HG02938 (cell line): ENCODE measurements around the gene BCL11A.

Source experiments
- ATAC-seq: cut with Tn5 transposase; IDR thresholded peaks from one replicate; pipeline ENCODE4 v1.9.1; 2021; ENCODE audit warnings: mild to moderate bottlenecking, moderate library complexity; ENCODE audit not compliant: unreplicated experiment

The BCL11A gene

DNA sequence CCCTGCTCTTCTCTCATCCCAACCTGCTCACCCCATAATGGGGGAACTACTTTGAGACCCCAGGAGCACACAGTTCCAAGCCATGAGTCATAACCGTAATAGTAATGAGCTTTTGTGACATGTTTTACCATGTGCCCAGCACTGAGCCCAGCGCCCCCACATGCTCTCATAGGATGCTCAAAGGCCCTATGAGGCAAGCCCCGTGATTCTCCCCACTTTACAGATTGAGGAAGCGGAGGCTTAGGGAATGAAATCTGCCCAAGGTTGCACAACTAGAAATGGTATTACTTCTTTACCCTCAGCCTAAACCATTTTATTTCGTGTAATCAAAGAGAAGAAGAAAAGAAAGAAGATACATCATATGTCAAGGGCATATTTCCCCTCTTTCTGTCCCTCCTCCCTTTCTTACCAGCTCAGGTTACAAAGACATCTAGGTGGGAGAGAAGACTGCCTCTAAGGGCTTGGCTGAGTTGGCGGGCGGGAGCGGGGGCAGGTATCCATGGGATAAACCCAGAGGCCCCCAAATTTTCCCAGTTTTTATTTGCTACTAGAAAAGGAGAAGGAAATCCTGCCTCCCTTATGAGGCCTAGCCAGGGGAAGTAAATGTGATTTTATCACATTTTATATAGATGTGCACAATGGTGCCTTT lies 24.2 kb downstream of the BCL11A start:
- ATAC-seq, result no peak

DNA sequence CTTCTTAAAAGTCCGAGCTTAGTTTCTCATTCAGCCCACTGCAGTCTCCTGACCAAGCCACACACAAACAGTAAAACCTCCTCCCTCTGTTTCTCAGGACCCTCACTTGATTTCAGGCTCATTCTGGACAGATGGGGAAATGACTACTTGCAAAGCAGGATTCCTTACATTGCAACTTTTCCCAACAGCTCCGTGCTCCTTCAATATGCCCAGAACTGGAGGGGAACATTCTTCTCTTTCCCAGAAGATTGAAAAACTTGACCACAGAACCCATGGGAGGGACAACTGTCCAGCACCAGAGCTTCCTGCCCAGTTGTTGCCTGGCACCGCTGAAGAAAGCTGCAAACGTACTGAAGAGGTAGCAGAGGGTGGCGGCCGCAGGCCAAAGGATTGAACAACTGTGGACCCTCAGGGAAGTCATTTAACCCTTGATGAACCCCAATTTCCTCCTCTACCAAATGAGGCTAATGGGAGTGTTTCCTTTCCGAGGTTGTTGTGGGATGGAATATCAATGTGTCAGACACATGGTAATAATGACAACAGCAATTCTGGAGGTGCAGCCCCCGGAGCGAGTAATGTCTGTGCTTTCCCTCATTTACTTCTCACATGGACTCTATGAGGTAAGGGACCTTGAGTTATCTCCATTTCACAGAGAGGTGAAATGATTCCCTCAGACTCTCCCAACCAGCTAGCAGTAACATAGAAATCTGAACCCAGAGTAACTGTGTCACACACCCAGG lies 25.0 kb downstream of the BCL11A start:
- no peak for ATAC-seq

DNA sequence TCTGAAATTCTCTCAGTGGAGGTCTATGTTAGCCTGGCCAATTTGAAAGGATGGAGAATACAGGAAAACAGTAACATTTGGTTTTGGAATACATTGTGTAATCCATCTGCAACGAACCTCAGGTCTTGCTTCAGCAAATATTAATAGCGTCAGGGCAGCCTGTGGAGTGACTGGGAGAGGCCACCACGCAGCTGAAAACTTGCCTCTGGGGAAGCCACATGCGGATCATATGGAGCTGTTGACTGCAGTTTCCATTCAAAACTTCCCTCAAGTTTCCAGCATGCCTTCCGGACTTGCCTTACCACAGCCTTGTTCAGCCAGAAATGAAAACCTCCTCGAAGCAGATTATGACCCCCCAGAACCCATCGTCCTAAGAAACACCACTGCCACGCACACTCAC lies 25.7 kb downstream of the BCL11A start:
- ATAC-seq, result no peak

DNA sequence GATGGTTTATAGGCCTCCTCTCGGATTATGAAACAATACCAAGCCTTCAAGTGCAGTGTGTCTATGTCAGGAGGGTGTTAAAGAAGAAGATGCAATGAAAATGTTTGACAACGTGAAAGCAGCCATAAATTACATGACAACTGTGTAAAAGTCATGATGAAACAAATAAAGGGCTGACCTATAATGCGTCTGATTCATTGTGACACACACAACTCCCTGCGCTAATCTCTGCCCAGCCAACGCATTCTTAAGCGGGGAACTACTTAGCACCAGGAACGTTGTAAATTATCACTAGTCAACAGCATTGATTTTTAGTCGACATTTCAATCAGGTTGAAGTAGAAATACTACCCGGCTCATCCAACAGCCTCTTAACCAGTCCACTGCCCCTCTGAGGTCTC lies 26.8 kb downstream of the BCL11A start:
- ATAC-seq, result no peak

DNA sequence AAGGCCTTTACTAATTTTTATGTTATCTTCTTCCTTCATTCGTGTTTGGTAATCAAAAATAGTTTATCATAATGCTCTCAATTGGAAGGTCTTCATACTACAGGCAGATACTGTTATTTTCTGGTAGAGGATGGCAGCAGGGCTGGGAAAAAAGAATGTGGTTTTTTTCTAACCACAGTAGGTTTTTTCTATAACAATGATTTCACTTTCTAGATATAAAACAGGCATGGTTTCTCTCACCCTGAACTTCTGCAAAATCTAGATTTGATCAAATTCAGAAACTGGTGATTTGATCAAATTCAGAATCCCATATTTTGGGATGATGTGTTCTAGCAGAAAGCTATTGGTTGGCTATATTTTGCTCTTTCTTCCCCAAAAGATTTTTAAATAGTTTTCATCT lies 27.6 kb downstream of the BCL11A start:
- ATAC-seq, result no peak

DNA sequence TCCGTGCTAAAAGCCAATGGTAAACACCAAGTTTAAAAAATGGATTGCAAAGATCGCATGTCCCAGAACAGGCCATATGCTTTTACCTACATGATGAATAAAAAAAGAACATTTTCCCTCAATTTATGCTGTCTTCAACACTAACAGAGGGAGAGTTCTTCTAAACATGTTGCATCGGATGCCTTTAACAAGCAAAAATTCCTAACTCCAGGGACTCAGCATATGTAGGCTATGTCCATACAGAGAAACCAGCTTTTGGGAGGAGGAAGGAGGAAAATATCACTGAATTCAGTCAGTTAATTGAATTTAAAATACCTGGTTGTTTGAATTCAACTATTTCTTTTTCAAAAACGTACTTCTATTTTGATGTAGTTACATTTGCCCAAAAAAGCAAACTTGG lies 28.6 kb downstream of the BCL11A start:
- no peak for ATAC-seq

DNA sequence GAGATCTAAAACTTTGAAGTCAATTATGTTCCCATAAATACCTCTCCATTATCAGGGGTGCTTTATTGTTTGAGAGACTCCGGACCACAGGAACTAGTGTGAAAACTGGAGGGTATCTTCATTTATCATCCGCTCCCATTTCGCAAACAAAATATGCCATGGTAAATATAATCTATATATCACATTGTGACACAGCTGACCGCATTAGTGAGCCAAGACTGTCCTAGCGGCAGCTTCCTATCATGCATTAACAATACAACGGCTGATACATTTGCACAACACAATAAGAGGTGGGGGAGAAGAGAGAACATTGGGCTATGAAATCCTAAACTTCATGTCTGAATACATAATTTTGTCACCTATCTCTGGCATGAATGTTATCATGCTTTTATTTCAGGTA lies 29.5 kb downstream of the BCL11A start:
- ATAC-seq, result no peak

DNA sequence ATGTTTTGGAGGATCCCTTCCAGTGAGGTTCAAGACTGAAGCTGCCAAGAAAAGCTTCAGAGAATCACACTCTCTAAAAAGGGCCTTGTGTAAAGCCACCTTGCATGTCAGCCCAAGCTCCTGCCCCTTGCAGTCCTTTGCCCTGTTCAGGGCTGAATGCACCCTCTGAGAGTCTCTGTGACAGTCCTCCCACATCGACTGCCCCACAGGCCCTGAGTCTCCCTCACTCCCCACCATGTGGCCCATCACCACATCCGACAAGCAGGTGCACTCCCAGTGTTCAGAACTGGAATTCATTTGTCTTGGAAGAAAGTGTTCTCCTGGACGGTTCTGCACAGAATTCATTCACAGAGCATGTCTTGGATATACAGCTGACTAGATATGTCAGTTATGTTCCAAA lies 31.0 kb downstream of the BCL11A start:
- ATAC-seq, result no peak

DNA sequence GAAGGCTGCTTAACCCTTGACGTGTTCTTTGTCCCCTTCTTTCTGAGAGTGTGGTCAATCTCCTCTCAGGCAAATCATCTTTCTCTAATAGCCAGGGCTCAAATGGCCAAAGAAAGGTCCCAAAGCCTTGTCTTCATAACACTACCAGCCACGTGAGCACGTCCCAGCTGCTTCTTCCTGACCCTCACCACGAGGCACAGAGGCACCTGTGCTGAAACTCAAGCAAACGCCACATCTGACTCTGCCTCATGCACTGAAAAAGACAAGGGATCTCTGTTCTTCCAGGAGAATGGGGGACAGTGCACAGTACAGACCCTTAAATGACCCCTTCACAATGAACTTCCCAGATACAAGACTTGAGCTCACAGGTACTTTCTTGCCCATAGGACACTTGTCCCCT lies 31.8 kb downstream of the BCL11A start:
- ATAC-seq, result no peak

DNA sequence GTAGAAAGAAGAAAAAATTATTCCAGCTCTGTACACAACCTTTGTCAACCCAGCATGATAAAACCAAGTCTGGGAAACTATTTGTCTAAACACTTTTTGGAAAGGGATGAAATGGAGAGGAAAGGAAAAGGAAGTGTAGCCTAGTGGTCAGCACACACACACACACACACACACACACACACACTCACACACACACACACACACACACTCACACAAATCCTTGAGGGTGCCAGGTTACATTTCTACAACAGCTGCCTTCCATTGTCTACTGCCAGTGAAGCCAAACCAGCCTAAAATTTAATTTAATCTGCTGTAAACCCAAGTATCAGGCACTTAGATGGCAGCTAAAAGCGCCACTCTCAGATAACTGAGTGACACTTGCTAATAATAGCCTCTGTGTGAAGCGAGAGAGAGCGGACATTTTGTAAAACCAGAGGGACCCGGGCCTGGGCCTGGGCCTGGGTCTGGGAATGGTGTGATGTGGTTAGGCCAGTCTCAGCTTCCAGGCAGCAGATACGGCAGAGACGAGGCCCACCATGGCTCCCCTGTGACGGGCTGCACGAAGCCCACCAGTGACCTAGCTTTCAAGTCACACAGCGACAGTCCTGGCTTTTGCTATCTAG lies 32.4 kb downstream of the BCL11A start:
- no peak for ATAC-seq

DNA sequence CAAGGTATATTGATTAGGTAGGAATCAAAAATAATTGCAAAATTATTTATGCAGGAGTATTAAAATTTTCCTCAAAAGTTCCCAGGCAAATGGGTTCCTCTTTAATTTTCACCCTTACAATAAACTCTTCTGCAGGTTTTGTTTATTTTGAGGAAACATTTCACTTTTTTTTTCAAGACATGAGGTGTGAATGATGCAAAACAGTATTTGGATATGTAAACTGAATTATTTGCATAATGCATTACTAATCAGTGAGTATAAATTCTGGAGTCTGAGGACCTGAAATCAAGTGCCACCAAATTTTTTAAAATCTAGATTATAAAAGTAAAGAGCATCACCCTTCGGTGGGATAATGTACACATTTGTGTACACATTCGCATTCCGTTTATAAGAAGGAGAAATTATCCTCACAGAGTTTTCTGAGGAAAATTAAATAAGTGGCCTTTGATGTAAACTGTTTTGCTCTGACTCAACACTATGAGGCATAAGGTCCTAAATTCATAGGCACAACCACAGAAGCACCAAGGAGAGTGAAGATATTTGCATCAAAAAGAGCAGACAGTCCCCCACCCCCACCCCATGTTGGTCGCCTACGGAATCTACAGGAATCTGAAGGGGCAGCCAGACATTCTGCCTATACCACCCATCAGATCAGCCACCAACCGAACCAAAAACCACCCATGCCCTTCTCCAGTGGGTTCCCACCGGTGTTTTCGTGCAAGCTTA lies 33.1 kb downstream of the BCL11A start:
- no peak for ATAC-seq

DNA sequence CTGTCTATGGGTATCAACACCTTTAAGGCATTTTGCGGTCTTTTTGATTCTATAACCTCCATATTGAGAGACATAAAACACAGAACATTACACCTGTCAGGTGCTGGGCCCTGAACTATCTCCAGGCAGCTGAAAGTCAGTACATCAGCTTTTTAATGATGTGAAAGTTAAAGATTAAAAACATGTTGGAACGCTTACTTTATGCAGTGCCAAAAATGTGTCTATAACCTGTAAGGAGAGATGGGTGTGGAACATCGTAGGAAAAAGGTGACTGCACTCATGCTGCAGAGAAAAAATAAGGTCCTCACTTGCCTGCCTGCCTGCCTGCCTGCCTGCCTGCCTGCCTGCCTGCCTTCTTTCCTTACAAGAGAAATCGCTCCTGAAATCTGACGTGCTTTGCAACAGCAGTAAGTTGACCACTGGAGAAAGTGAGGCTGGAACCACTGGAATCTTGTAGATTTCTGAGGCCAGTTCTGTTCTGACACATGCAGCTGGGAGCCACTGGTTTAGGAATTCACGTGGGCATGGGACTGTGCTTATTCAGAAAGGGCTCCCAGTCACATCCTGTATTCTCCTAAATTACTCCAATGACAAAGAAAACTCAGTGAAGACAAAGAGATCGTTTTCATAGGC lies 34.1 kb downstream of the BCL11A start:
- no peak for ATAC-seq

DNA sequence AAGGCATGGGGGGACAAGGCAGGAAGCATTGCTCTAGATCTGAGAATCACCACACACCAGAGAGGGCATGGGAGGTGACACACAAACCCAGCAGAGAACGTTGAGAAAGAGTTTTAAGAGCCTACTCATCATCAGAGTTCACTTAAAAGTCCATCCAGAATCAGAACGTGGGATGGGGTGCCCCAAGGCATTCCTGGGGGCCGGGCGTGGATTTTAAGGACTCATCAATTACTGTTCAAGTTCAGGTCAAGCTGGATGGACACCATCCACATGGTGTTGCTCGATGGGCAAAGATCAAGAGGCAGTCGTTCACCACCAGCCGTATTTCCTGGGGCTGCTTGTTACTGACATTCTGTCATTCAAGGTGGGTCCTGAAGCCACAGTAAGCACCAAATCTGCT lies 34.9 kb downstream of the BCL11A start:
- no peak for ATAC-seq

DNA sequence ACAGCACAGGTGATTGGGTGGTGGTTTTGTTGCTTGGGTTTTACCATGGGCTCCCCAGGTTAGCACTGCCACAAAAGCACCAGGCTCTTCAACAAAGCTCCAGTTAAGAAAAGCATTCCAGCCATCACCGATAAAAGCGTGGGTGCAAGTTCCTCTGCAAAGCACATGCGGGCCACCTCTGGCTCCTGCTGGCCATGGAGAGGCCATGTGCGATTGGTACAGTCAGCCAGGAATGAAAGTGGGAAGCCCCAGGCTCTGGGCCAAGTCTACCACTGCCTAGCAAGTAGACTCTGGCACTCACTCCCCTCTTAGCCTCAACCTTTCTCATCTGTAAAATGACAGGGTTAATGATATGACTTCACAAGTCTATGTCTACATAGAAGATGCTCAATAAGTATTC lies 36.0 kb downstream of the BCL11A start:
- ATAC-seq, result no peak

DNA sequence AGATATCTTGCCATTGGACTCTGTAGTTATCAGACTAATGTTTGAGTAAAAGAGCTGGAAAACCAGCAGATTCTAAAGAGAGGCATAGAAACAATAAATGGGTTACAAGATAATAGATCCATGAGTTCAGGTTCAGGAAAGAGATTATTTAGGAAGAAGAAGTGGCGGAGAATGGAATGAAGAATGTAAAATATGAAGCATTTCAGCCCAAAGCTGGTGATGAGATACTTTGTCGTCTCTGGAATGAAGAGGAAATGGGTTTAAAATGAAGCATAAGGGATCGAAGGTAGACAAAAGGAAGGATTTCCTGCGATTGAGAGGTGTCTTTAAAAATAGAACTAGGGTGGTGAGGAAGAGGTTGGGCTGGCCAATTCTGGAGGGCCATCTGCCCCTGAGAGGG lies 36.6 kb downstream of the BCL11A start:
- ATAC-seq, result no peak

DNA sequence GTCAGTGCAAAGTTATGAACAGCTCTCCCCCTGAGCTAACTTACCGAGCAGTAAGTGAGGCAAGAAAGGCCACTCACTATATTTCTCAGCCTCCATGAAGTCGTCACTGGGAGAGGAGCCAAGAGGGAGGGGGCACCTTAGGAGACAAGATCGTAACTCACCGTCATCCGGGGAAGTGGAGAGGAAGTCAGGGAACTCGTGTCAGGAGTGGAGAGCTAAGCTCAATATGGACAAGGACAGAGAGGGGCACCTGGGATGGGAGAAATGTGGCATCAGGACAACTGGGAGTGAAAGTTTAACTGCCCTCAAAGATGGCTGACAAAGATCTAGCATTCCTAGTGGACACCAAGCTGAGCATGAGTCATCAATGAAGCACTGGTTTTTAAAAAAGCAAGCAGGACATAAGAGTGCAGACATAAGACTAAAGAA lies 37.1 kb downstream of the BCL11A start:
- no peak for ATAC-seq

DNA sequence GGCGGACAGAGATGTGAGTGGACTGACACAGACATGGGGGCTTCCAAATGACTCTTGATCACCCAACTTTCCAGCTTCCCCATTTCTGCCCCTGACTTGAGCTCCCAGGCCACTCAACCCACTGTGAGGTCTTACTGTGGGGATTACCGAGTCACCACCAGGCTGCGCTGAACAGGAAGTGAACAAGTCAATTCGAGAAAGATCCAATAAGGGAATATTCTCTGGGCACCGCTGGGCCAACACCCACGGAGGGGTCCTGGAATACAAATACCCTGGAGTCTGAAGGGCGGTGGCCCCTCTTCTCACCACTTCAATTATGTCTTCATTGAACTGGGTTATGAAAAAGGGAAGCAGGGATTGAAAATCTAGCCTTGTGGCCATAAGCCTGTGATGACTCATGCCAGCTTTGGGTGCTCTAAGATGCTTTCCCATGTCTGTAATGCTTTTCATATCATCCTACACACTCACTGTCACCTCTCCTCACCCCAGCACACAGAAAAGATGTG lies 37.7 kb downstream of the BCL11A start:
- peak; percentile 91 for ATAC-seq

DNA sequence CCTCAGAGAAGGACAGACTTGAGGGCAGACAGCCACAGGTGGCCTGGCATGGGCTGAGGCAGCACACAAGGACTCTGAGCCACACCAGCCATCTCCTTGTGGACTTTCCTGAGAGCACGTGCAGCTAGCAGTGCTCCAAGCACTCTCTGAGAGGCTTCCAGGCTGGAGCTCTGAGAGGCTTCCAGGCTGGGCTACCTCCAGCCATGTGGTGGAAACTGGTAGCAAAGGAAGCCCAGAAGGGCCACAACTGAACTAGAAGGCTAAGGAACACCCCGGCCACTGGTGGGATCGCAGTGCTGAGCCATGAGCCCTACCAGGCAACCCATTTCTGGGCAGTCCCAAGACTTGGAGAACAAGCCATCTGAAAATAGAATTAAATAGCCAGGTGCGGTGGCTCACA lies 39.5 kb downstream of the BCL11A start:
- ATAC-seq, result no peak

DNA sequence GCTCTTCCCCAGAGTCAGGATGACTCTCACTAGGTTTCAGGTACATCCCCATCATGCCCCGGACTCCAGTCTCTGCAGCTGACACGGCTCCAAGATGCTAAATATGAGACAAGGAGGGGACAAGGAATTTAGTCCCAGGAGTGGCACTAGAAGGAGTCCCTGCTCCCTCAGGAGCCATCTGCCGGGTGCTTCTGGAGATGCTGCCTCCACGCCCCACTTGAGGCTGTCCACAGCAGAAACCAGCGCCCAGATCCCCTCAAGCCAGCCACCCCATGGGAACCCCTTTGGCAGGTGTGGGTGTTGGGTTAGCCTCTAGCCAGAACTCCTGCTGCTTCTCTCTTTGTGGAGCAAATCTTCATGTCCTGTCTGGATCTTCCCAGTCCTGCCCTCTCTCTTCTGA lies 40.3 kb downstream of the BCL11A start:
- no peak for ATAC-seq

DNA sequence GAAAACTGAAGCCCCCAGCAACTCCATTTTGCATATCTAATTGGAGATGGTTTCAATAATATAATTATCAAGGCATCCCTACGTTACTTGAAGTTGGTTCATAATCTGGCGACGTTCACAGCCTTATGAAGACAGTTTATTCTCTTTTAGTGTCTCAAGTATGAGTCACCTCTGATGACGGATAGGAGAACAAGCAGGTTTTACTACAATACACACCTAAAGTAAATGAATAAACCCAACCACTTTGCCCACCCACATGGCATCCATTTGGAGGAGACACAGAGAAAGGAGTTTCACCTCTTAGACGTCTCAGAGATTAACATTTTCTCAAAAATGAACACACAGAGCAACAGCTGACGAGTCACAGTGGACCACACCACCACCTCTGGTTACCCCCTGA lies 40.8 kb downstream of the BCL11A start:
- ATAC-seq, result no peak

DNA sequence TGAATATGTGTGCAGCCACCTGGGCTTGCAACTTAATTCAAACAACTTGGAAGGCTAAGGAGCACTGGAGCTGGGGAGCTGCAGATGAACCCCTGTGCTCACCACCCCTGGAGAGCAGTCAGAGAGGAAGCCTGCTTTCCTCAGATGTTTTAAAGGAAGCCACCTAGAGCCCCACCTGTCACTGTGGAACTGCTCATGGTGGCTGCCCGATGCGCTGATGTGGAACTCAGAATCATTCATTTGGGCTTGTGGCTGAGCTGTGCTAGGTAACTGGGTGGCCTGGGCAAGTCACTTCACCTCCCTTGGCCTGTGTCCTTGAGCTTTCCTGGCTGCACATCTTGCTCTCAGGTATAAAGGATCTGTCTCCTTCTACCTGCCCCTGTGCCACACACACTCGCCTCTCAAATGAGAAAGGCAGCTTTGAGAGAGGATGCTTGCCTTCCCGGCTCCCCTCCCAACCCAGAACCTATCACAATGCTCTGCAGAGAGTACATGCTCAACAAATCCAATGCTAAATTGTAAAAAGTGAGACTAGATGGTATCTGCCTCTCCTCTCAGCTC lies 41.3 kb downstream of the BCL11A start:
- no peak for ATAC-seq
